NCI-H2196 treated with DMSO at 0.1 percent for 48 hours (cell line): ENCODE data around the gene DDX53.

ENCODE experiments used
- DNase-seq: peaks from one replicate; lab custom pipeline; 2025; ENCODE audit not compliant: unreplicated experiment; lab: John Stamatoyannopoulos, UW

The DDX53 gene

GRCh38 chrX:22999696-23000223 is at the start of gene DDX53:
TSS of gene DDX53 (plus strand) at chrX:22999960. CDS start at chrX:23000058, 98 bp downstream.
- DNase-seq: no peak

- DNase-seq: no peak
Measured at GRCh38 chrX:22950269-22951266, 49.2 kb upstream of the DDX53 start.

DNA sequence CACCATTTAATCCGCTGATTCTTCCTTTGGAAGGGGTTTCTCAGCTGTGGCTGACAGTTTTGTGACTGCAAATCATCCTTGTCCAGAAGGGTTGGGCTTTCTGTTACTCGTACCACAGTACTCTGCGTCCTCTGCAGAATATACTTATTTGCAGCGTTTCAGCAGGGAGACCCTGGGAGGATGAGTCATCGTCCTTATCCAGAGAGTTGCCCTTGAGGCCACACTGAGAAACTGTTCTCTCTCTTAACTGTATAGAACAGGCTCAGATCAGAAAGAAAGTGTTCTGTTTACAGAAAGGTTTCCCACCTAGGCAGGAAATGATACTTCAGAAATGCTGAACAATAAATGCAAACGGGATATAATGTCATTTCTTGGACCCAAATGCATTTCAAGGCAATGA is 47.8 kb upstream of the DDX53 start:
- no peak for DNase-seq

DNA sequence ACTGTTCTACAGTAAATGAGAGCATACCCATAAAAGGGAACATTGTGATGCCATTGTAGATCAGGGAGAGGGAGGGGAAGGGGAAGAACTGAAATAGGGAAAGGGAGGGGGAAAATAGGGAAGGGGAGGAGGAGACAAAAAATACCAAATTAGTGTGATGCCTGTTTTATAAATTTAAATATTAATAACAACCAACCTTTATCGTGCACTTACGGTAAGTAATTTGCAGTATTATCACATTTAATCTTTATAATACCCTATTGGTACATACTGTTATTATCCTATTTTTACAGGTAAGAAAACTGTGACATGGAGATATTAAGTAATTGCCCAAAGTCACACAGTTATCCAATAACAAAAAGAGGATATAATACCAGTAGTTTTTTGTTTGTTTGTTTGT is 41.5 kb upstream of the DDX53 start:
- no peak for DNase-seq

GRCh38 chrX:22959204-22959920 is 40.4 kb upstream of the DDX53 start:
- no peak for DNase-seq

DNA sequence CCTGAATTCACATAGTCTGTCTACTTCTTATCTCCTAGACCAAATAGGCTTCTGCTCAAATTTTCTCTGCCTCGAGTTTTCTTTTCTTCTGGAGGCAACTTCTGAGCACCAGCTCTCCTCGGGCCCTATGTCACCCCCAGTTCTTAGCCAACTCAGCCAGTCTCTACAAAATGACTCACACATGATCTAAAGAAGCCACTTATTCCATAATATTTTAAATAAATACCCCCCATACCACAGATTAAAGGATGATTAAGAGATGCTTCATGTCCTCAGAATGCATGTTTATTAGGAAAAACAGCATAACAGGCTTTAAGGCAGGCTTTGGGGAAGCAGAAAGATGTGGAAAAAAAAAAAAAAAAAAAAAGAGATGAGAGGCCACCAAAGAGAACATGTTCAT is 36.6 kb upstream of the DDX53 start:
- no peak for DNase-seq

GRCh38 chrX:22968494-22968893 is 31.3 kb upstream of the DDX53 start:
- DNase-seq: no peak

DNA sequence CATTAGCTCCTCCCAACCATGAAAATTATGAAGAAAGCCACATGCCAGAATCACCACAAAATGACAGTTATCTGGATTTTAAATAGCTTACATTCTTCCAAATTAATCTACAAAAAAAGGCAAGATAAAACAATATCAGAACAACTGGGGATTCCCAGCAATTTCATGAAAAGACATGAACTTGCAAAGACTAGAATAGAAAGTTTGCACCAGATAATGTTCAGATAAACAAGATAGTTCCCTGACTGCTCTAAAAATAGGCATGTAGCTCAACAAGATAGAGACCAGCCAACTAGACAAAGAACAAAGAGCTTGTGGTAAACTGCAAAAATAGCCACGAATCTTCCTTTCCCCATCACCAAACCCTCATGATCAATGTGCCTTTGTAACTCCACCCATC is 30.3 kb upstream of the DDX53 start:
- DNase-seq: no peak

DNA sequence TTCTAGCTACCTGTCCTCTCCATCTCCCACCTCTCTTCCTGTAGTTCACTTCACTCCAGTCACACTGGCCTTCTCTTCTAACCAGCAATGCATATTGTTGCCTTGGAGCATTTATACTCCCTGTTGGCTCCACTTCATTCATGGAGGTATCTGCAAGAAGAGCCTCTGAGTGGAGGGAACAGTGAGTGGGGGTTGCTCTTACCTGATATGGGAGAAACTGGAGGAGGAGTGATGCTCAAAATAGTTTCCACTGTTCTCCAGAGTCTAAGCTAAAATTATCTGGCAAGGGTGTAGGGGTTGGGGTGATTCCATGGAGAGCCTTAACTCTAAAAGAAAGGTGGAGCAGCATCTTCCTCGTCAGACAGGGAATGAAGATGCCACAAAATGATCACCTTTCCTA is 28.9 kb upstream of the DDX53 start:
- DNase-seq: no peak

DNA sequence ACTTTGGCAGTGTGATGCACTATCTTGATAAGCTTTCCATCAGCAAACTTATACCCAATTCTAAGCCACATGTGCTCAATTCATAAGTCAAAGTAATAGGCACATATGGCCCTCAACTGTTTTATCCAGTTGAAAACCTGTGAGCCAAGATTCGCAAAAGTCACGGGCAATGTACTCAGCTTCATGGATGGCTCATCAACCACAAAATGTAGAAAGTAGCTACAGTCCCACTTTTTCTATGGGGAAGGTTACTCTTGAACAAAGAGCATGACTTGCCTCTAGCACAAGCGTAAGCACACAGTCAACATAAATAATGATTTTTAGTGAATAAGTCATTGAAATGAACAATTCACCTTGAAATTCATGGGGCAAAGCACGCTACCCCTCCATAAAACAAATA is 25.1 kb upstream of the DDX53 start:
- no peak for DNase-seq

DNA sequence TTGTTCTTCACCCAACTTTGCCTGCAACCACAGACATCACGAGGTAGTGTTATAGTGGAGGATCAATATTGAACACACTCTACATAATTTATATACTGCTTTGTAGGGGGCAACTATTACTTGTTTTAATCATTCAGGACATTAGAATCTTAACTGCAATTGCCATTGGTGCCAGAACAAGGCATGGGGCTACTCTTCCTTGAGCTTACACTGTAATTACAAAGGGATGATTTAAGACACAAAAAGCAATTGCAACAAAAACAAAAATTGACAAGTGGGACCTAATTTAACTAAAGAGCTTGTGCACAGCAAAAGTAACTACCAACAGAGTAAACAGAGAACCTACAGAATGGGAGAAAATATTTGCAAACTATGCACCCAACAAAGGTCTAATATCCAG is 24.0 kb upstream of the DDX53 start:
- DNase-seq: no peak

GRCh38 chrX:22985958-22986357 is 13.8 kb upstream of the DDX53 start:
- no peak for DNase-seq

DNA sequence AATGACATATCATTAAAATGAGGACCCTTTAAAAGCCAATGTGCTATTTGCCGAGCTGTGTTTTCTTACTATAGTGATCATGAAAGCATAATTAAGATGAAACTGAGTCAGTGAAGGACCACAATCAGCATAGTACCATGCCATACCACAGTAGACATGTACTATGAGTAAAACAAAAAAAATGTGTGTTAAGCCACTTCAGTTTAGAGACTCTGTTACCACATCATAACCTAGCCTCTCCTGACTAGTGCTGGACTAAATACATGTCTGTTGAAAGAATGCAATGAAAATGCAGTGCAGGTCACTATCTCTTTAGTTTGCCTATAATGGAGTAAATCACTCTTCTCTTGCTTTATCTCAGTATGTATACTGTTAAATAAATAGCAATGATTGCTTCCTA is 12.3 kb upstream of the DDX53 start:
- DNase-seq: no peak

GRCh38 chrX:23003116-23003515 is 3.4 kb downstream of the DDX53 start:
- no peak for DNase-seq

DNA sequence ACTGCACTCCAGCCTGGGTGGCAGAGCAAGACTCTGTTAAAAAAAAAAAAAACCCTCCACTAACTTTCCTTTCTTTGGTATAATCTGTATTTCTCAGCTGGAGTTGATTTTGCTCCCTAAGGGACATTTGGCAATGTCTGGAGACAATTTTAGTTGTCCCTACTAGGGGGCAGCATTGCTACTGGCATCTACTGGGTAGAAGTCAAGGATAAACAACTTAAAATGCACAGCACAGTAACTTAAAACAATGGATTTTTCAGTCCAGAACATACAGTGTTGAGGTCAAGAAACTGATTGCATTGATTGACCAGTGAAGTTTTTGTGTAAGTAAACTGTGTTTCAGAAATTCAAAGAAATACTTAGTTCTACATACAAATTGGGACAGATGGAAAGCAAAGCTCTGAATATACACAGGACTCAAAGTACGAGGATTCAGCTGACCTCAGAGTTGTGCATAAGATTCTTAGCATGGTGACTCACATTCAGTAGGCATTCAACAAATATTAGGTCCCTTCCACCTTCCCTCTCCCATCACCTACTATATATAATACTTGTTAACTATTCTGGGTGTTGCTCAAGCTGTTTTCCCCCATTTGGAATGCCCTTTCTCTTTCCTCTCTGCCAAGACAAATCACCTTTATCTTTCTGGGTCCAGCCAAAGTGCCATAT is 8.8 kb downstream of the DDX53 start:
- DNase-seq: no peak

- DNase-seq: no peak
Measured at GRCh38 chrX:23012162-23012561, 12.4 kb downstream of the DDX53 start.

GRCh38 chrX:23012636-23013035 is 12.9 kb downstream of the DDX53 start:
- DNase-seq: no peak

GRCh38 chrX:23013366-23013765 is 13.6 kb downstream of the DDX53 start:
- no peak for DNase-seq

- DNase-seq: no peak
Measured at GRCh38 chrX:23031600-23031999, 31.8 kb downstream of the DDX53 start.

- DNase-seq: no peak
Measured at GRCh38 chrX:23035493-23035892, 35.7 kb downstream of the DDX53 start.

DNA sequence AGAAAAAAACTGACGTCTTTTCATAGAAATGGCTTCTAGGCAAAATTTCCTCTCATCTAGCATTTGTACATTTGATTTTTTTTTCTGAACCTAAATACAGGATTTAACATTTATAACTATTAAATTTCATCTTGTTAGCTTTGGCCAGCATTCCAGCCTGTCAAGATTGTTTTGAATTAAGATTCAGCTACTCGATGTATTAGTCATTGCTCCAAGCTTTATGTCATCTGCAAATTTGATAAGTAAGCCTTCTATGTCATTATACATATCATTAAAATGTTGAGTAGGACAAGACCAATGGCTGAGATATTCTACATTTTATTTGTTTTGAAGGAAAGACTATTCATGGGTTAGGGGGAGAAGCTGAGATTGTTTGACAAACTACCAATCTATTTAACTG is 46.7 kb downstream of the DDX53 start:
- DNase-seq: no peak
